HepG2 (cell line): ENCODE results near the gene CREBZF. TPM values are rescaled to one million over a fixed set of nuclear protein-coding genes. Genes with fewer than 3 reads are reported as not detected.

ENCODE experiments used
- FOXK1 ChIP-seq: sonication (generic); formaldehyde crosslinking; IDR thresholded peaks from 2 replicates; pipeline ENCODE4 v1.4.0; 2020; ENCODE audit warnings: low read depth, missing genetic modification reagents, borderline replicate concordance
- FOXO1 ChIP-seq: sonication (generic); formaldehyde crosslinking; IDR thresholded peaks from 2 replicates; pipeline ENCODE4 v1.4.0; 2020; ENCODE audit warnings: missing genetic modification reagents
- GABPA ChIP-seq, 2 experiments: IDR thresholded peaks; 2 replicates each; pipeline ENCODE4 v1.6.1; 2011 to 2016; ENCODE audit warnings: low read depth in 2 of 2, low read length in 1 of 2, missing biosample characterization in 1 of 2, missing genetic modification characterization in 1 of 2
- GATAD1 ChIP-seq: IDR thresholded peaks from 2 replicates; pipeline ENCODE4 v1.6.1; 2016; ENCODE audit warnings: missing genetic modification reagents, missing compliant biosample characterization
- GTF2F1 ChIP-seq: fragments of 150-350 bp; IDR thresholded peaks from 2 replicates; pipeline ENCODE4 v1.6.1; 2014; ENCODE audit warnings: low read length
- JUN ChIP-seq: sonication (generic); formaldehyde crosslinking; IDR thresholded peaks from 2 replicates; pipeline ENCODE4 v1.4.0; 2020; ENCODE audit warnings: mild to moderate bottlenecking, missing genetic modification reagents
- KAT7 ChIP-seq: IDR thresholded peaks from 2 replicates; pipeline ENCODE4 v1.6.1; 2018; ENCODE audit warnings: borderline replicate concordance, missing compliant biosample characterization
- MAF1 ChIP-seq: sonication (generic); formaldehyde crosslinking; IDR thresholded peaks from 2 replicates; pipeline ENCODE4 v1.5.0; 2020; ENCODE audit warnings: missing genetic modification reagents, borderline replicate concordance
- MAFF ChIP-seq: IDR thresholded peaks from 2 replicates; pipeline ENCODE4 v1.6.1; 2011; ENCODE audit warnings: low read depth, low read length, improper control_type of control experiment
- MYPOP ChIP-seq: sonication (generic); formaldehyde crosslinking; IDR thresholded peaks from 2 replicates; pipeline ENCODE4 v1.8.1; 2023; ENCODE audit warnings: mild to moderate bottlenecking, moderate library complexity, missing genetic modification reagents
- MZF1 ChIP-seq: sonication (generic); formaldehyde crosslinking; IDR thresholded peaks from 2 replicates; pipeline ENCODE4 v1.8.1; 2023; ENCODE audit warnings: mild to moderate bottlenecking, missing genetic modification reagents, borderline replicate concordance
- NCOA2 ChIP-seq: sonication (generic); formaldehyde crosslinking; IDR thresholded peaks from 2 replicates; pipeline ENCODE4 v1.8.0; 2022; ENCODE audit warnings: inconsistent platforms
- SALL1 ChIP-seq: sonication (generic); formaldehyde crosslinking; IDR thresholded peaks from 2 replicates; pipeline ENCODE4 v1.8.0; 2022; ENCODE audit warnings: mild to moderate bottlenecking, missing genetic modification reagents
- SNAPC2 ChIP-seq: sonication (generic); formaldehyde crosslinking; IDR thresholded peaks from 2 replicates; pipeline ENCODE4 v1.8.1; 2022; ENCODE audit warnings: mild to moderate bottlenecking, missing genetic modification reagents
- ZBTB2 ChIP-seq: sonication (generic); formaldehyde crosslinking; IDR thresholded peaks from 2 replicates; pipeline ENCODE4 v1.8.0; 2022; ENCODE audit warnings: low read depth, missing genetic modification reagents
- ZBTB7A ChIP-seq: sonication (generic); formaldehyde crosslinking; IDR thresholded peaks from 2 replicates; pipeline ENCODE4 v1.8.0; 2022; ENCODE audit warnings: mild to moderate bottlenecking, missing genetic modification reagents
- ZNF160 ChIP-seq: sonication (generic); formaldehyde crosslinking; IDR thresholded peaks from 2 replicates; pipeline ENCODE4 v1.8.0; 2022; ENCODE audit warnings: mild to moderate bottlenecking, inconsistent platforms, missing genetic modification reagents
- ZNF331 ChIP-seq: sonication (generic); formaldehyde crosslinking; IDR thresholded peaks from 2 replicates; pipeline ENCODE4 v1.4.0; 2020; ENCODE audit warnings: missing genetic modification reagents
- ZNF335 ChIP-seq: sonication (generic); formaldehyde crosslinking; IDR thresholded peaks from 2 replicates; pipeline ENCODE4 v1.4.0; 2020; ENCODE audit warnings: missing genetic modification reagents
- ZNF337 ChIP-seq: sonication (generic); formaldehyde crosslinking; IDR thresholded peaks from 2 replicates; pipeline ENCODE4 v1.5.1; 2020; ENCODE audit warnings: missing genetic modification reagents, low read depth, mild to moderate bottlenecking, borderline replicate concordance
- ZNF343 ChIP-seq: sonication (generic); formaldehyde crosslinking; IDR thresholded peaks from 2 replicates; pipeline ENCODE4 v1.4.0; 2020; ENCODE audit warnings: mild to moderate bottlenecking, missing genetic modification reagents
- ZNF550 ChIP-seq: sonication (generic); formaldehyde crosslinking; IDR thresholded peaks from 2 replicates; pipeline ENCODE4 v1.4.0; 2020; ENCODE audit warnings: mild to moderate bottlenecking, missing genetic modification reagents, borderline replicate concordance
- ZNF563 ChIP-seq: sonication (generic); formaldehyde crosslinking; IDR thresholded peaks from 2 replicates; pipeline ENCODE4 v1.8.0; 2022; ENCODE audit warnings: mild to moderate bottlenecking, moderate library complexity, missing genetic modification reagents
- ZNF576 ChIP-seq: sonication (generic); formaldehyde crosslinking; IDR thresholded peaks from 2 replicates; pipeline ENCODE4 v1.4.0; 2020; ENCODE audit warnings: mild to moderate bottlenecking, missing genetic modification reagents
- ZSCAN21 ChIP-seq: sonication (generic); formaldehyde crosslinking; IDR thresholded peaks from 2 replicates; pipeline ENCODE4 v1.8.0; 2022; ENCODE audit warnings: mild to moderate bottlenecking, missing genetic modification reagents, moderate library complexity, borderline replicate concordance
- polyA plus RNA-seq, 8 experiments: library from polyadenylated mRNA; depleted of rRNA in 3 of 8; stranded (reverse) in 7 of 8; unstranded in 1 of 8; fragments of >200 nt; fragmentation: Illumina TruSeq in 4 of 8; extraction: Trizol in 4 of 8; gene quantifications; 2 replicates each; pipeline versions ENCODE4 v1.2.1 to v1.2.3, GENCODE V29; 2011 to 2016; ENCODE audit warnings: low read depth in 4 of 8, missing spikeins in 1 of 8, mixed read lengths in 1 of 8; ENCODE audit not compliant: insufficient read depth in 1 of 8
- total RNA-seq, 5 experiments: library from RNA; depleted of rRNA; stranded (reverse); fragments of >200 nt; fragmentation: Illumina TruSeq; extraction: Trizol; gene quantifications; 2 replicates each; pipeline ENCODE4 v1.2.3, GENCODE V29; 2016; ENCODE audit warnings: low read depth in 1 of 5
- TF ChIP-seq, protein P1 (sequence below): sonication (generic); formaldehyde crosslinking; IDR thresholded peaks from 2 replicates; pipeline ENCODE4 v1.8.0; 2022; ENCODE audit warnings: missing genetic modification reagents, mild to moderate bottlenecking, moderate library complexity, borderline replicate concordance

CREBZF gene
- total and polyA plus RNA-seq, 2 of the 13 experiments (the other 11 are each of a cell fraction or from before 2014, with no cell fraction given) = 30.6 to 43.1 TPM

- peak; percentile 53 for TF ChIP-seq ZNF331 (CRISPR knock-in tag)
- no peak for TF ChIP-seq JUN (CRISPR knock-in tag)
- no peak for TF ChIP-seq MZF1 (CRISPR knock-in tag)
- peak; percentile 60; the same call in 1 of the 2 replicates for TF ChIP-seq MYPOP (CRISPR knock-in tag)
- TF ChIP-seq GABPA (IDR thresholded peaks at IDR 0.05; ENCODE audit: low read depth, low read length) = peak; percentile 69
- peak; percentile 90 for TF ChIP-seq GABPA (CRISPR knock-in tag; IDR thresholded peaks at IDR 0.05; ENCODE audit: low read depth)
- TF ChIP-seq ZNF576 = no peak
- no peak for TF ChIP-seq MAFF
- peak; percentile 43; the same call in 1 of the 2 replicates for TF ChIP-seq FOXO1 (CRISPR knock-in tag)
- no peak for TF ChIP-seq ZNF337 (CRISPR knock-in tag)
- TF ChIP-seq MAF1 (CRISPR knock-in tag) = no peak
- peak; percentile 90 for TF ChIP-seq KAT7 (CRISPR knock-in tag)
- TF ChIP-seq GATAD1 = peak; percentile 95
- peak; percentile 54; the same call in 1 of the 2 replicates for TF ChIP-seq ZBTB2 (CRISPR knock-in tag)
- TF ChIP-seq FOXK1 = no peak
- TF ChIP-seq ZNF335 (CRISPR knock-in tag) = no peak
- TF ChIP-seq, protein P1, sequence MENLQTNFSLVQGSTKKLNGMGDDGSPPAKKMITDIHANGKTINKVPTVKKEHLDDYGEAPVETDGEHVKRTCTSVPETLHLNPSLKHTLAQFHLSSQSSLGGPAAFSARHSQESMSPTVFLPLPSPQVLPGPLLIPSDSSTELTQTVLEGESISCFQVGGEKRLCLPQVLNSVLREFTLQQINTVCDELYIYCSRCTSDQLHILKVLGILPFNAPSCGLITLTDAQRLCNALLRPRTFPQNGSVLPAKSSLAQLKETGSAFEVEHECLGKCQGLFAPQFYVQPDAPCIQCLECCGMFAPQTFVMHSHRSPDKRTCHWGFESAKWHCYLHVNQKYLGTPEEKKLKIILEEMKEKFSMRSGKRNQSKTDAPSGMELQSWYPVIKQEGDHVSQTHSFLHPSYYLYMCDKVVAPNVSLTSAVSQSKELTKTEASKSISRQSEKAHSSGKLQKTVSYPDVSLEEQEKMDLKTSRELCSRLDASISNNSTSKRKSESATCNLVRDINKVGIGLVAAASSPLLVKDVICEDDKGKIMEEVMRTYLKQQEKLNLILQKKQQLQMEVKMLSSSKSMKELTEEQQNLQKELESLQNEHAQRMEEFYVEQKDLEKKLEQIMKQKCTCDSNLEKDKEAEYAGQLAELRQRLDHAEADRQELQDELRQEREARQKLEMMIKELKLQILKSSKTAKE (CRISPR knock-in tag) = no peak
- TF ChIP-seq ZBTB7A = no peak
- TF ChIP-seq SNAPC2 (CRISPR knock-in tag) = peak; percentile 77; the same call in 1 of the 2 replicates
- TF ChIP-seq ZNF160 (CRISPR knock-in tag) = no peak
- no peak for TF ChIP-seq ZNF550 (CRISPR knock-in tag)
- peak; percentile 63; the same call in 1 of the 2 replicates for TF ChIP-seq ZNF343 (CRISPR knock-in tag)
- peak; percentile 86; the same call in 1 of the 2 replicates for TF ChIP-seq SALL1 (CRISPR knock-in tag)
- peak; percentile 81 for TF ChIP-seq ZNF563 (CRISPR knock-in tag)
- TF ChIP-seq NCOA2 = no peak
- TF ChIP-seq ZSCAN21 (CRISPR knock-in tag) = peak; percentile 35; the same call in 1 of the 2 replicates
- TF ChIP-seq GTF2F1 = 0 out of 2 replicates have a peak, but pooled peaks have one; percentile 24
Measured at GRCh38 chr11:85647604-85648299, 17.2 kb downstream of the CREBZF start, which contains the start of gene TMEM126A (continued).
